Hepatocyte (in vitro differentiated cells): ENCODE measurements around the gene SPAG4.

Experiments used
- EZH2 ChIP-seq: fragments of 200-600 bp; sonication (generic); IDR thresholded peaks from 2 replicates; pipeline ENCODE4 v1.6.1; 2016; ENCODE audit warnings: antibody characterized with exemption, mild to moderate bottlenecking, borderline replicate concordance
- EZH2phosphoT487 ChIP-seq: fragments of 200-600 bp; sonication (generic); IDR thresholded peaks from one replicate; pipeline ENCODE4 v1.6.1; 2018; ENCODE audit warnings: antibody characterized with exemption, mild to moderate bottlenecking, low read depth, moderate library complexity; ENCODE audit not compliant: unreplicated experiment, severe bottlenecking
- TF ChIP-seq, protein P1 (sequence below): fragments of 200-600 bp; sonication (generic); IDR thresholded peaks from 2 replicates; pipeline ENCODE4 v1.5.1; 2016; ENCODE audit warnings: antibody characterized with exemption, mild to moderate bottlenecking; ENCODE audit not compliant: poor library complexity

DNA sequence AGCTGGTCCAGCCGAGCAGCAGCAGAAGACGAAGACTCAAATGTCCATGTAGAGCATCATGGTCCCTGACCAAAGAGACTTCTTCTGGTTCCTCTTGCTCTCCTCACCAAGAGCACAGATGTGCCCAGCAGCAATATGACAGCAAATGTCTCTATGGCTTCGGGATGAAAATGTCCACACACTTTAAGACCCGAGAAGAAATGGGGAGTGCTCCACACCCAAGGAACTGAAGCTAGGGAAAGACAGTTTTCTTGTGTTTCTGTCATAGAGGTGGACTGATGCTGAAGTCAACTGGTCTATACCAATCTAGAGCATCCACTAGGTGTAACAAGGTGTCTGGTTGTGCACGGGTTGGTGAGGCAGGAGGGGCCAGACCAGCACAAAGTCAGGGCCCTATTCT is 53.6 kb downstream of the SPAG4 start:
- TF ChIP-seq, protein P1, sequence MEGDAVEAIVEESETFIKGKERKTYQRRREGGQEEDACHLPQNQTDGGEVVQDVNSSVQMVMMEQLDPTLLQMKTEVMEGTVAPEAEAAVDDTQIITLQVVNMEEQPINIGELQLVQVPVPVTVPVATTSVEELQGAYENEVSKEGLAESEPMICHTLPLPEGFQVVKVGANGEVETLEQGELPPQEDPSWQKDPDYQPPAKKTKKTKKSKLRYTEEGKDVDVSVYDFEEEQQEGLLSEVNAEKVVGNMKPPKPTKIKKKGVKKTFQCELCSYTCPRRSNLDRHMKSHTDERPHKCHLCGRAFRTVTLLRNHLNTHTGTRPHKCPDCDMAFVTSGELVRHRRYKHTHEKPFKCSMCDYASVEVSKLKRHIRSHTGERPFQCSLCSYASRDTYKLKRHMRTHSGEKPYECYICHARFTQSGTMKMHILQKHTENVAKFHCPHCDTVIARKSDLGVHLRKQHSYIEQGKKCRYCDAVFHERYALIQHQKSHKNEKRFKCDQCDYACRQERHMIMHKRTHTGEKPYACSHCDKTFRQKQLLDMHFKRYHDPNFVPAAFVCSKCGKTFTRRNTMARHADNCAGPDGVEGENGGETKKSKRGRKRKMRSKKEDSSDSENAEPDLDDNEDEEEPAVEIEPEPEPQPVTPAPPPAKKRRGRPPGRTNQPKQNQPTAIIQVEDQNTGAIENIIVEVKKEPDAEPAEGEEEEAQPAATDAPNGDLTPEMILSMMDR = no peak
- TF ChIP-seq EZH2 = no peak
- no peak for TF ChIP-seq EZH2phosphoT487
